ENCODE data around the gene RMI2.

GRCh38 chr16:11386054-11386680, 40.9 kb downstream of the RMI2 start:
- no peak for TF ChIP-seq POLR2AphosphoS5 (IDR thresholded peaks at IDR 0.05)
- TF ChIP-seq, protein P1, sequence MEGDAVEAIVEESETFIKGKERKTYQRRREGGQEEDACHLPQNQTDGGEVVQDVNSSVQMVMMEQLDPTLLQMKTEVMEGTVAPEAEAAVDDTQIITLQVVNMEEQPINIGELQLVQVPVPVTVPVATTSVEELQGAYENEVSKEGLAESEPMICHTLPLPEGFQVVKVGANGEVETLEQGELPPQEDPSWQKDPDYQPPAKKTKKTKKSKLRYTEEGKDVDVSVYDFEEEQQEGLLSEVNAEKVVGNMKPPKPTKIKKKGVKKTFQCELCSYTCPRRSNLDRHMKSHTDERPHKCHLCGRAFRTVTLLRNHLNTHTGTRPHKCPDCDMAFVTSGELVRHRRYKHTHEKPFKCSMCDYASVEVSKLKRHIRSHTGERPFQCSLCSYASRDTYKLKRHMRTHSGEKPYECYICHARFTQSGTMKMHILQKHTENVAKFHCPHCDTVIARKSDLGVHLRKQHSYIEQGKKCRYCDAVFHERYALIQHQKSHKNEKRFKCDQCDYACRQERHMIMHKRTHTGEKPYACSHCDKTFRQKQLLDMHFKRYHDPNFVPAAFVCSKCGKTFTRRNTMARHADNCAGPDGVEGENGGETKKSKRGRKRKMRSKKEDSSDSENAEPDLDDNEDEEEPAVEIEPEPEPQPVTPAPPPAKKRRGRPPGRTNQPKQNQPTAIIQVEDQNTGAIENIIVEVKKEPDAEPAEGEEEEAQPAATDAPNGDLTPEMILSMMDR (IDR thresholded peaks at IDR 0.05) = no peak
